Activated T-helper 1 cell treated with anti-CD3 and anti-CD28 coated beads, Interleukin-12 subunit alpha, Interleukin-12 subunit beta, Interleukin-2, Interleukin-4 antibody, amounts not matched to agents 30 ng/mL and 10 ng/mL and 1 ng/mL, durations not matched to agents 14 hours and 24 hours and 36 hours (primary cell): ENCODE data around the gene EPHA5. TPM values are rescaled to one million over a fixed set of nuclear protein-coding genes. Genes with fewer than 3 reads are reported as not detected.

Experiments used
- DNase-seq: peaks from one replicate; pipeline ENCODE4 v3.0.0; 2021; ENCODE audit warnings: low spot score
- H3K27ac Mint-ChIP-seq: one replicate; pipeline ENCODE4 v1.8.0; 2021; ENCODE audit warnings: mild to moderate bottlenecking, mixed read lengths
- H3K27me3 Mint-ChIP-seq: one replicate; pipeline ENCODE4 v1.8.0; 2022; ENCODE audit warnings: mild to moderate bottlenecking, moderate library complexity, mixed read lengths; ENCODE audit not compliant: insufficient read depth
- H3K36me3 Mint-ChIP-seq: one replicate; pipeline ENCODE4 v1.8.0; 2021; ENCODE audit warnings: low read depth, mixed read lengths
- H3K4me1 Mint-ChIP-seq: one replicate; pipeline ENCODE4 v1.8.0; 2021; ENCODE audit warnings: low read depth, mixed read lengths
- H3K4me3 Mint-ChIP-seq: one replicate; pipeline ENCODE4 v1.8.0; 2021; ENCODE audit warnings: mild to moderate bottlenecking, moderate library complexity, mixed read lengths
- H3K9me3 Mint-ChIP-seq: one replicate; pipeline ENCODE4 v1.8.0; 2021; ENCODE audit warnings: mixed read lengths
- intact Hi-C: fragments of 100-400 bp; cut with micrococcal nuclease; formaldehyde crosslinking; loops from one replicate; pipeline ENCODE4 v1.15.1; 2024
- total RNA-seq: library from RNA; stranded (reverse); gene quantifications from 2 replicates; pipeline ENCODE4 v1.2.3, GENCODE V29; 2022

EPHA5 gene
- total RNA-seq, 1 donor from 2014 or later: not detected

DNA sequence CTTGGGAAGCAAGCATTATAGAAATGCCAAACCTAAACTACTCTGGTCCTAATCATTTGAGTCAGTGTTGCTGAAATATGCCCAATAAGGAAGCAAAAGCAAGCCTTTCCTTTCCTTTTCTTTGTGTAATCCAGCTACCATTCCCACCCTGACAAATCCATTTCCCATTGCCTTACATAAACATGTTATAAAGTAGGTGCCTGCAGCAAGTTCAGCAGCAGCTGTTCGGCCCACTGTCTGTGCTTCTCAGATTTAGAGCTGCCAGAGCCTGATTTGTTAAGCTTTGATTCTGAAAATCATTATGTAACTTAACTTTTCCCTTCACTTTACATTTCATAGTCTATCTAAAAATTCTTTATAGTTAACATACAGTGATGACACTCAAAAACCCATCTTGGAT lies 148.6 kb downstream of the EPHA5 start:
- no peak overlapping the region for H3K4me3 Mint-ChIP-seq
- H3K9me3 Mint-ChIP-seq: peaks cover 4% of the 10 kb centered on the region
- H3K4me1 Mint-ChIP-seq: no peaks in the 10 kb centered on the region
- no peak overlapping the region for H3K27ac Mint-ChIP-seq
- H3K36me3 Mint-ChIP-seq: no peaks in the 10 kb centered on the region
- intact Hi-C loops: no loop called here
- H3K27me3 Mint-ChIP-seq: no peaks in the 10 kb centered on the region
- no peak for DNase-seq

DNA sequence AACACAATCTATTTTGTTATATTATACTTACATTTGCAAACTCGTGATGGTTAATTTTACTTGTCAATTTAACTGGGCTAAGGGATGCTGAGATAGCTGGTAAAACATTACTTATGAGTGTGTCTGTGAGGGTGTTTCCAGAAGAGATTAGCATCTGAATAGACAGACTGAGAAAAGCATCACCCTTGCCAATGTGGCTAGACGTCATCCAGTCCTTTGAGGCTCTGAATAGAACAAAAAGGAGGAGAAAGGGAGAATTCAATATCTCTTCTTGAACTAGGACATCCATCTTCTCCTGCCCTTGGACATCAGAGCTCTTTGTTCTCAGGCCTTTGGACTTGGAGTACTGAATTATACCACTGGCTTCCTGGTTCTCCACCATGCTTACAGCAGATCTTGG lies 154.6 kb downstream of the EPHA5 start:
- intact Hi-C loops: no loop called here
- Mint-ChIP-seq H3K4me3 (no peak overlapping the region), H3K4me1 (no peaks in the 10 kb centered on the region), H3K27me3 (no peaks in the 10 kb centered on the region), H3K27ac (no peak overlapping the region), H3K9me3 (peaks cover 8% of the 10 kb centered on the region), H3K36me3 (no peaks in the 10 kb centered on the region)
- no peak for DNase-seq

DNA sequence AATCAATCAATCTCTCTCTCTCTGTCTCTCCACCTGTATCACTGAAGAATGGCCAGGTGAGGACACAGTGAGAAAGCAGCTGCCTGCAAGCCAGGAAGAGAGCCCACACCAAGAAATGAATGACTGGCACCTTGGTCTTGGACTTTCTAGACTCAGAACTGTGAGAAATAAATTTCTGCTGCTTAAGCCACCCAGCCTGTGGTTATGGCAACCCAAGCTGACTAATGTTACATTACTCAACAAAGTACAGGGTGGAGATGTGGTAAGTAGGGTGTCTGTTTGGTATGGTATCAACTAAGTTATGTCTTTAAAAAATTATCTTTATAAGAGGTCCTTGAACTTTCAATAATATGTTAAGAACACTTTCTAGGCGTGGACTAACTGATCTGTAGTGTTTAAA lies 159.3 kb downstream of the EPHA5 start:
- H3K27me3 Mint-ChIP-seq: no peaks in the 10 kb centered on the region
- no peak overlapping the region for H3K27ac Mint-ChIP-seq
- no peaks in the 10 kb centered on the region for H3K36me3 Mint-ChIP-seq
- peaks cover 11% of the 10 kb centered on the region for H3K9me3 Mint-ChIP-seq
- DNase-seq: no peak
- H3K4me3 Mint-ChIP-seq: no peak overlapping the region
- no peaks in the 10 kb centered on the region for H3K4me1 Mint-ChIP-seq
- intact Hi-C loops: no loop called here

DNA sequence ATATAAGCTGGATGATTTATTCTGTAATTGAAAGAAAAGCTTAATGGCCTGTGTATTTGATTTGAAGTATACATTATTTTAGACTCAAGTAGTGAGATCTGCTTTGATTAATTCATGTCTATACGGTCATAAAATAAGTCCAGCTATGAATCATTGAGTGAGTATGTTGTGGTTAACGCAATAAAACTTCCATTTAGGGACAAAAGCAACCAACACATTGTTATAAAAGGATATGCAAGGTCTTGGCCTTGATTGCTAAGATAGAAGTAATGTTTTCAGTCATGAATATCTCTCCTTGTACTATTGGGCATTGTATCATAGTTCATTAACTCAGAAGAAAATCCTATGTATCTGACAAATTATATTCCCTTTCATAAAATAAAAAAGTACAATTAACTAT lies 162.1 kb downstream of the EPHA5 start:
- no peak overlapping the region for H3K4me3 Mint-ChIP-seq
- no peaks in the 10 kb centered on the region for H3K4me1 Mint-ChIP-seq
- no peaks in the 10 kb centered on the region for H3K27me3 Mint-ChIP-seq
- intact Hi-C loops: no loop called here
- peaks cover 7% of the 10 kb centered on the region for H3K9me3 Mint-ChIP-seq
- no peaks in the 10 kb centered on the region for H3K36me3 Mint-ChIP-seq
- no peak overlapping the region for H3K27ac Mint-ChIP-seq
- DNase-seq: no peak

DNA sequence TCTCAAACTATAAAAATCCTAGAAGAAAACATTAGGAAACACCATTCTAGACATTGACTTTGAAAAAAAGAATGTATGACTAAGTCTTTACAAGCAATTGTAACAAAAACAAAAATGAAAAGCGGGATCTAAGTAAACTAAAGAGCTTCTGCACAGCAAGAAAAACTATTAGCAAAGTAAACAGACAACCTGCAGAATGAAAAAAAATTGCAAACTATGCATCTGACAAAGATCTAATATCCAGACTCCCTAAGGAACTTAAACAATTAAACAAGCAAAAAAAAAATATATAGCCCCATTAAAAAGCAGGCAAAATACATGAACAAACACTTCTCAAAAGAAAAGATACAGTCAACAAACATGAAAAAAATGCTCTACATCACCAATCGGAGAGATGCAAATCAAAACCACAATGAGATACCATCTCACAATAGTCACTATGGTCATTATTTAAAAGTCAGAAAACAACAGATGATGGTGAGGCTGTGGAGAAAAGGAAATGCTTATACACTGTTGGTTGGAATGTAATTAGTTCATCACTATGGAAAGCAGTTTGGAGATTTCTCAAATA lies 168.1 kb downstream of the EPHA5 start:
- no peak for DNase-seq
- intact Hi-C loops: no loop called here
- Mint-ChIP-seq H3K27ac (no peak overlapping the region), H3K27me3 (no peaks in the 10 kb centered on the region), H3K4me3 (no peak overlapping the region), H3K36me3 (no peaks in the 10 kb centered on the region), H3K9me3 (peaks cover 3% of the 10 kb centered on the region), H3K4me1 (no peaks in the 10 kb centered on the region)

DNA sequence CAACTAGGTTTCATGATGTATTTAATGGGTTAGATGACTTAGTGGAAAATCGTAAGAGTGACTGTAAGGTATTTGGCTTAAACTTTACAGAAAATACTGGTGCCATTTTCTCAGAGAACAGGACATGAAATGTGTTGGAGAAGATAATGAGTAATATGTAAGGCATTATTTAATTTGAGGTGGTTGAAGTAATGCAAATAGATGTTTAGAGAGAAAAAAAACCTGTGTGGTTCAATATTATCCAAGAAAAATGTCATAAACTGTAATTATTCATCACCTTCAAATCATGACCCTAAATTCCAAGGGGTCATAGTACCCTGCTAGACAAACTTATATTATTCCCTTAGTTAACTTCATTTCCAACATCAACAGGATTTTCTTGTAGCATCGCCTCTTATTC lies 171.7 kb downstream of the EPHA5 start:
- DNase-seq: no peak
- Mint-ChIP-seq H3K9me3 (peaks cover 3% of the 10 kb centered on the region), H3K27ac (no peak overlapping the region), H3K4me3 (no peak overlapping the region), H3K27me3 (no peaks in the 10 kb centered on the region), H3K4me1 (no peaks in the 10 kb centered on the region), H3K36me3 (no peaks in the 10 kb centered on the region)
- intact Hi-C loops: no loop called here

DNA sequence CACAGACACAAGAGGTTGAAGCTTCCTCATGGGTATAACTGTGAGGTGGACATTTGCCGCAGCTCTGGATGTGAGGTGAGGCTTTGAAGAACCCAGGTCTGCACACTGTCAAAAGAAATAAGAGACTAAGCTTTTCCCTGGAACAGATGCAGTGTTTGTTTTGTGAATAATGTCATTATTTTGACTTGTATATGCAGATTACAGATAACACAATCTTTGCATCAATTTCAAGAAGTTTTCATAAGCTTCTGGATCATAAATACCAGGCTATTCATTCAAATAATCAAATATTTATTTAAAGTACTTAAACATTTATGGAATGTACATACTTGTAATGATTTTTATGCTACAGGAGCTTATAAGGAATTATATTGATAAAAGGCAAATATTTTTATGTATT lies 174.8 kb downstream of the EPHA5 start:
- no peak overlapping the region for H3K27ac Mint-ChIP-seq
- intact Hi-C loops: no loop called here
- no peak overlapping the region for H3K4me3 Mint-ChIP-seq
- no peaks in the 10 kb centered on the region for H3K4me1 Mint-ChIP-seq
- no peak for DNase-seq
- H3K9me3 Mint-ChIP-seq: peaks cover under 1% of the 10 kb centered on the region
- H3K27me3 Mint-ChIP-seq: no peaks in the 10 kb centered on the region
- H3K36me3 Mint-ChIP-seq: no peaks in the 10 kb centered on the region

DNA sequence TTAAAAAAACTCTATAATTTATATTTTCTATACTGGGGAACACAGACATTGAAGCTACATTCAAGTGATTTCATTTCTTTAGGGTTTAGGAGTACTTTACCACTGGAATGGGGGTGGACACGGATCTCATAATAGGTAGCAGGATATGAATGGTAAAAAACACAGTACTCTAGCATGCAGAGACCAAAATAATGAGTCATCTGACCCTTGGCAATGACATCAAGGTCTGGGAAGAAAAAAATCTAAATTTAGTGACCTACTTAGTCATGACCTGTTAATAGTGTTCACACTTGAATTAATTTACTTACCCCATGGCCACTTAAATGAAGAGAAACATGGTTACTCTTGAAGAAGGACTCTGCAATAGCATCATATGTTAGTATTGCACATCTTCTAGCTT lies 187.9 kb downstream of the EPHA5 start:
- no peak for DNase-seq
- intact Hi-C loops: no loop called here
- no peak overlapping the region for H3K27ac Mint-ChIP-seq
- no peaks in the 10 kb centered on the region for H3K9me3 Mint-ChIP-seq
- H3K4me1 Mint-ChIP-seq: no peaks in the 10 kb centered on the region
- no peaks in the 10 kb centered on the region for H3K27me3 Mint-ChIP-seq
- H3K36me3 Mint-ChIP-seq: no peaks in the 10 kb centered on the region
- H3K4me3 Mint-ChIP-seq: no peak overlapping the region

DNA sequence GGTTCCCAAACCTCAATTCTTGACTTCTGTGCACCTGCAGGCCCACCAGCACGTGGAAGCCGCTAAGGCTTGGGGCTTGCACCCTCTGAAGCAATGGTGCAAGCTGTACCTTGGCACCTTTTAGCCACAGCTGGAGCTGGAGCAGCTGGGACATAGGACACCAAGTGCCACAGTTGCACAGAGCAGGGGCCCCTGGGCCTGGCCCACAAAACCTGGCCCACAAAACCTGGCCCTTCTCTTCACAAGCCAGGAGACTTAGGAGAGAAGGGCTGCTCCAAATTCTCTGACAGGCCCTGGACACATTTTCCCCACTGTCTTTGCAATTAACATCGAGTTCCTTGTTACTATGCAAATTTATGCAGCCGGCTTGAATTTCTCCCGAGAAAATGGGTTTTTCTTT lies 197.8 kb downstream of the EPHA5 start:
- Mint-ChIP-seq H3K4me1 (no peaks in the 10 kb centered on the region), H3K36me3 (no peaks in the 10 kb centered on the region), H3K27me3 (no peaks in the 10 kb centered on the region), H3K27ac (no peak overlapping the region), H3K4me3 (no peak overlapping the region), H3K9me3 (peaks cover 4% of the 10 kb centered on the region)
- intact Hi-C loops: no loop called here
- DNase-seq: no peak

DNA sequence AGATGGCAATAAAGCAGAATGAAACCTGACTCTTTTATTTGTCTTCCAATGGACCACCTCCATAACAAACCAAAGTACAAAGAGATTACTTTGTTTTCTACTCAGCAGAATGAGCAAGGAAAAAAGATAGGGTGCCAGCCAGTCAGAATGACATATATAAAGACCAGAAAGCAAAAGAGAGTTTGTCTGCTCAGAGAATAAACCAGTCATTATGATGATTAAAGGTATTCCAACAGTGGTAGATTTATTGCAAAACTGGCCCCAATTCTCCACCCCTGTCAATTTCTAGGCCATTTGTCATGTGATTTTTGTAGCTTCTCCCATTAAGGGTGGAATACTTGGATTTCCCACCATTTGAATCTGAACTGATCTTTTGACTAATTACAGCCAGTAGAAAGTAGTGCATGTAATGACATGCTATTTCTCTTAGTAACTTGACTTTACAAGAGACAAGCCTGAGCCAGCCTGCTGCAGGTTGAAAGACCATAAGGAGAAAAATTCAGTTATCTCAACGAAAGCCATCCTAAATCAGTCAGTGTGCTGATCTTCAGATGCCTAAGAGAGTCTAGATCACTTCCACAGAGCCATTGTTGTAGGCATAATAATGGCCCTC lies 203.1 kb downstream of the EPHA5 start:
- intact Hi-C loops: no loop called here
- no peak for DNase-seq
- H3K27ac Mint-ChIP-seq: no peak overlapping the region
- H3K4me3 Mint-ChIP-seq: no peak overlapping the region
- H3K36me3 Mint-ChIP-seq: no peaks in the 10 kb centered on the region
- H3K9me3 Mint-ChIP-seq: no peaks in the 10 kb centered on the region
- H3K27me3 Mint-ChIP-seq: no peaks in the 10 kb centered on the region
- H3K4me1 Mint-ChIP-seq: no peaks in the 10 kb centered on the region

DNA sequence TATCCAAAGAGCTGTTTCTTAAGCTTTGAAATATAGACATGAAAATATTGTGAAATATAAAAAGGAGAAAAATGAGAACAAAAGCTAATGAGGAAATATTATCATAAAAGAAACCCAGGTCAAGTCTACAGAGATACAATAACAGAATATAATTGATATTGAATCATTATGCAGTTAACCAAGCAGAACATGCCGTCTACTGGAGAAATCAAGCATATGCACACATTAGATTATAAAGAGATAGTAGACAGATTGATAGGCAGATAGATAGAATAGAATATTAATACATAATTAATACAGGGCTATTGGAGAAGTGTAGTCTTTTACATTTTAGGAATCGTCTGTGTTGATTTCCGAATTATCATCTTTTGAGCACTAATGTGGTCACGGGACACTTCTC lies 208.5 kb downstream of the EPHA5 start:
- H3K27ac Mint-ChIP-seq: no peak overlapping the region
- no peaks in the 10 kb centered on the region for H3K9me3 Mint-ChIP-seq
- no peak for DNase-seq
- H3K27me3 Mint-ChIP-seq: no peaks in the 10 kb centered on the region
- no peaks in the 10 kb centered on the region for H3K36me3 Mint-ChIP-seq
- intact Hi-C loops: no loop called here
- no peaks in the 10 kb centered on the region for H3K4me1 Mint-ChIP-seq
- H3K4me3 Mint-ChIP-seq: no peak overlapping the region

DNA sequence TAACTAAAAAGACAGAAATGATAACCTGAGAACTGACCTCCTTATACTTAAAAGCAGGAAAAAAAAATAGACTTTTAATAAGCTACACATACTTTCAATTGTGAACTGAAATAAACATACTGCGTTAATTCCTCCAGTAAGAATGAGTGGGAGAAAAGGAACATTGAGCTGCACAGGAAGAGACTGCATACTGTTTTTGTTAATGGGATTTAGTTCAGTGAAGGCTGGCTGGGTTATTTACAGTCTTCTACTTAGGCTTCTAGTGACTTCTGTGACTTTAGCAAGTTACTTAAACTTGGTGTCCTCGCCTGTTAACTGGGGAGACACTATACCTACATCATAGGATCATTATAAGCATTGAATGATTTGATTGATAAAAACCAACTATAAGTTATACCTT lies 213.3 kb downstream of the EPHA5 start:
- Mint-ChIP-seq H3K27me3 (no peaks in the 10 kb centered on the region), H3K27ac (no peak overlapping the region), H3K4me1 (no peaks in the 10 kb centered on the region), H3K4me3 (no peak overlapping the region), H3K9me3 (peaks cover 6% of the 10 kb centered on the region), H3K36me3 (no peaks in the 10 kb centered on the region)
- intact Hi-C loops: no loop called here
- DNase-seq: no peak

DNA sequence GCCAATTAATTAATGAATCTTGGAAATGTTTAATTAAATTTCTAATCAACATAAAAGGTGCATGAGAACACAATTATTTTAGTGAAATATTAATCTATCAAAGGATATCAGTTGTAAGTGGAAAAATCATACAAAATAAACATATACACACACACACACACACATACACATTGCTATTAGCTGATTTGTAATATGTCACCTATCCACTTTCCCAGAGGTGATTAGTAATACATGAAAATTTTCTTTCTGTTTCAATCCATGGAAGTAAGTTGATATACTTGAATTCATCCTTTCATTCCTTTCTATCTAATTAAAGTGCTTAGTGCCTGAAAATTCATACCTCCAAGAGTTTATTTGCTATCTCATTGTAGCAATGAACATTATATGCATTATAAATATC lies 213.7 kb downstream of the EPHA5 start:
- DNase-seq: no peak
- no peak overlapping the region for H3K4me3 Mint-ChIP-seq
- no peaks in the 10 kb centered on the region for H3K4me1 Mint-ChIP-seq
- H3K9me3 Mint-ChIP-seq: peaks cover 6% of the 10 kb centered on the region
- no peak overlapping the region for H3K27ac Mint-ChIP-seq
- no peaks in the 10 kb centered on the region for H3K27me3 Mint-ChIP-seq
- H3K36me3 Mint-ChIP-seq: no peaks in the 10 kb centered on the region
- intact Hi-C loops: no loop called here

DNA sequence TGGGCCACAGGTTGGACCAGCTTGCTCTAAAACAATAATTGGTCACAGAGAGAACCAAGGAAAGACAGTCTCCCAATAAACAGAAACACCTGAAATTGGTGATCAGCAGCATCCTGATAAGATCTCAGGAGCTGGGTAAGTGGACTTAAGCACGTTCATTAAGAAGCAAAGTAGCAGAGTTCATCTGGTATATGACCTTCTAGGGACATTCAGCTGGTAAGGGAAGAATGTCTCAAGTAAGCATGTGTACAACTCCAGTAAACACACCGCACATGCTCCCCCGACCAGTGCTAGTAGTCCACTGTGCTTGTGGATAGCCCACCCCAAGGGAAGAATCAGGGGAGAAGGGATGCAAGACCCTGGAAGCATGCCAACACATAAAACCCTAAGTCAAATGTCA lies 216.9 kb downstream of the EPHA5 start:
- no peak overlapping the region for H3K4me3 Mint-ChIP-seq
- no peaks in the 10 kb centered on the region for H3K27me3 Mint-ChIP-seq
- H3K36me3 Mint-ChIP-seq: no peaks in the 10 kb centered on the region
- H3K27ac Mint-ChIP-seq: no peak overlapping the region
- no peaks in the 10 kb centered on the region for H3K4me1 Mint-ChIP-seq
- intact Hi-C loops: no loop called here
- peaks cover 6% of the 10 kb centered on the region for H3K9me3 Mint-ChIP-seq
- DNase-seq: no peak
